NCI-H128 (cell line): ENCODE results near the gene TCF12.

Source experiments
- DNase-seq: peaks from one replicate; lab custom pipeline; 2025; ENCODE audit not compliant: unreplicated experiment; lab: John Stamatoyannopoulos, UW

TCF12 gene

DNA sequence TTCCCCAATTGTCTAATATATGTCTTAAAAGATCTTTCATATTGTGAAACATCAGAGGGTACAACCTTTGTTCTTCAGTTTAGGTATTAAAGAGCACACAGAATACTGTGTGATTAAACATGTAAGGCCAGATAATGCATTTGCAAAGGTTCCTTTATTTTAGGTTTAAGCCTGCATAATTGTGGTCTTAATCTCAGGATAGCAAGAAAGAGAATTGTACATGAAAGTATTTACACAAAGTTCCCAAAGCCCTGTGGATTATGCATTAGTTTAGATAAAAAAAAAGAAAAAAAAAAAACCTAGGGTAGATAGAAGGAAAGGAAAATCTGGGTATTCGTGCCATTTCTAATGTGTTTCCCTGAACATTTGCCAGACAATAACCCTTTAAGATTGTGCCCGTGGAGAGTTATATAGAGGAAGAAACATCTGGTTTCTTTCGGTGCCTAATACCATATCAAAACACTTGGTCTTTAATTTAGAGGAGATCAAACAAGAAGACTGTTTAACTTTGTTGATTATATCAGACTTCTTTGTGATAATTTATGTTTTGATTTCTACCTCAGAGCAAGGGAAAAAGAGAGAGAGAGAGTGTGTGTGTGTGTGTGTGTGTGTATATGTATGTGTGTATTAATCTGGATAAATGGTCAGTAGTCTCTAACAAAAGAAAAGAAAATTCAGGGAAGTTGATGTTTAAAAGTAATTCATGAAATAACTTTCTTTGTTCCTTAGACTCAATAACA is 318.3 kb downstream of the TCF12 start:
- no peak for DNase-seq

DNA sequence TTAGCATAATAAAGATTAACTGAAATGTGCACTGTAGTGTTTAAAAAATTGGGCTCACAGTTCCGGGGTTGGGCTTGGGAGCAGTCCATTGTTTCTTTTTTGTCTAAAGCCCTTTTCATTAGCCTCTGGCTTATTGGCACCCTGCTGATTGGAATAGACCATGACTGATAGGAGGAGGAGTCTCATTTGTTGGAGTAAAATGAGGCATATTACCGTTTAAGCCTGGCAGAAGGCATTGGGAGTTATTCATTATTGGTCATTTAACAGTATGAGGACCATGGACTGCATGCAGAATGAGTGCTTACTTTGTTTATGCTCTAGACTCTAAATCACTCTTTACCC is 318.8 kb downstream of the TCF12 start:
- no peak for DNase-seq

- DNase-seq, result no peak
These were observed 319.2 kb downstream of the TCF12 start for GRCh38 chr15:57237676-57238075.

- no peak for DNase-seq
These were observed 326.7 kb downstream of the TCF12 start for GRCh38 chr15:57245130-57245529.

- DNase-seq, result no peak
These were observed 327.3 kb downstream of the TCF12 start for GRCh38 chr15:57245714-57246113.

DNA sequence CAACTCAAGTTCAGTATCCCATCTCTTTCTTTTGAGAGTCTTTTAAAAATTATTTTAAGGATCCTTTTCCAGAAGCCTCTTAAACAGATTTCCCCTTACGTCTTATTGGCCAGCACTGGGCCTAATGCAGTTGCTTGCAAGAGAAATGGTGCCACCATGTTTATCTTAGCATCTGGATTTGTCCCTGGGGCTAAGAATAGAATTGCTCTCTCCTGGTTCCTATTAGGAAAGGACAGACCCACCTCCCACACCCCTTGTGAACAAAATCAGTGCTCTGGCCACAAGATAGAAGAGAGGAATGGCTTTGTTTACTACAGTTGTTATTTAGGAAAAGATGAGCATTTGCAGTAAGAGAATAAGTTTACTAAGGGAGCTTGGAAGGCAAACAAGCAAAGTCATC is 329.6 kb downstream of the TCF12 start:
- no peak for DNase-seq

DNA sequence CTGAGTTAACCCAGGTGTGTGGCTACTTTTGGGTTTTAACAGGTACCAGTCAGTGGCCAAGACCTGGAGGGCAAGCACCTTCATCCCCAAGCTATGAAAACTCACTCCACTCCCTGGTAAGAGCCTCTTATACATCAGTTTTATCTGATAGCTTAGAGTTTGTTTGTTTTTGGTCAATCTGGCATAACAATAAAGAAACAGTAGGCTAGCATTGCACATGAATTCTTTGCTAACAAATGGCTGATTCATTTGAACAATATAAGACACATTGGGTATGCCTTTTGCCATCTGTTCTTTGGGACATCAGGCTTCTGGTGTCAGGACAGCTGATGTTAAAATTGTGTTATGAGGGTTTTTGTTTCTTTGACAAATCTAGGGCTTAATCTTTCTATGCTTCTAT is 332.9 kb downstream of the TCF12 start:
- no peak for DNase-seq

DNA sequence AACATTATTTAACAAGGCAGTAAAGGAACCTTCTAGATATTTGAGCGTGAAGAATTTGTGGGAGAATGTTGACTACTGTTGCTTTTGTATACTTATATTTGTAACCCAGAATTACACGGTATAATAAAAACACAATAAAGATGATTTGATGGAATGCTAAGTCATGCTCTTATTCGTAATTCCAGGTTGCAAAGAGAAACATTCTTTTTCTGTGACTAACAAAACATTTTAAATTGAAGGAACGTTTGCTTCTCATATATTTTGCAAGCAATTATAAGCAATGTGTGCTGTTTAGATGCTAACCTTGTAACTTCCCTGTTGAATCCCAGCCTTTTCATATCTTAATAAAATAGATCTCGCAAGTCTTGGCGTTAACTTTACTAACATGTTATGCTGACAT is 333.5 kb downstream of the TCF12 start:
- no peak for DNase-seq

GRCh38 chr15:57253082-57253481 is 334.6 kb downstream of the TCF12 start:
- DNase-seq, result no peak

- no peak for DNase-seq
These were observed 335.1 kb downstream of the TCF12 start for GRCh38 chr15:57253500-57253899.

DNA sequence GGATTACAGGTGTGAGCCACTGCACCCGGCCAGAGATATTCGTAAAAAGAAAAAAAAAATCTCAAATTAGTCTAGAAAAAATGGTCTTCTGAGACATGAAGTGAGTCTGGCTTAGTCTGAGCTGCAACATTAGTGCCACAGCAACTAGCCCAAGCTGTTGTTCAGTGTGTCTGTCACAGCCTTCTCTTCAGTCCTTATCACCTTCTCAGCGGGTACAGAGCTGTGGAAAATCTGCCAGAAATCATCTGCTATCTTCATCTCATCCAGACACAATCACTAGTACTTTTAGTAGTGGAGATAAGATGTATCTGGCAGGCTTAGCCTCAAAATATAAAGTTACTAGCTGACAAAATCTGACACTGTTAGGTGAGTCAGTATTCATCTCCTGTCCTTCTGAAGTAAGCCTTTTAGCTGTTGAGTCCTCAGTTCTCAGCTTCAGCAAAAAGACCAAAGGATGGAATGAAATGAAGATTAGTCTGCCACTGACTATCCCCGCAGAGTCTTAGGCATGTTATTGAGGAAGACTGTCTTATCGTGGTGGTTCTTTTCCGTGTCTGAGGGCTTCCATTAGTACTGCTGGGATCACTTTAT is 337.4 kb downstream of the TCF12 start:
- DNase-seq, result no peak

GRCh38 chr15:57256939-57257338 is 338.5 kb downstream of the TCF12 start:
- DNase-seq, result no peak

DNA sequence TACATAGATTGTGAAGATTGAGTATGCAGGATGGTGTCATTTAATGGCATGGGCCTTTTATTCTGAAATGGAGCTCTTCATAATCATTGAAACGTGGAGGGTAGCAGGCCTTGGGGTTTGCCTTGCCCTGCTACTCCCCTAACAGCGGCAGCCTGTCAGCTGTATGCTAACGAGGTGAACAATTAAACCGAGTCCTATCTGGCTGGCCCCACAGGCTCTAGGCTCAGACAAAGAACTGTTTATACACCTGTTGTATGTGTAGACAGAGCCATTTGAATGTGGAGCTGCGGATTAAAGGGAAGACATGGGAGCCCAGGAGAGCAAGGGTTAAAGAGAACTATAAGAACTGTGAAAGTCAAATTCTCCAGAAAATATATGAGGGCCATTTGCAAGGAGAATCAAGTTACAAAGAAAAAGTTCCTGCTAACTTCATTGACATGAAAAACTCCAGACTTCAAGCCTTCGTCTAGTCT is 341.2 kb downstream of the TCF12 start:
- DNase-seq, result peak; percentile 81

GRCh38 chr15:57263520-57263919 is 345.1 kb downstream of the TCF12 start:
- no peak for DNase-seq

DNA sequence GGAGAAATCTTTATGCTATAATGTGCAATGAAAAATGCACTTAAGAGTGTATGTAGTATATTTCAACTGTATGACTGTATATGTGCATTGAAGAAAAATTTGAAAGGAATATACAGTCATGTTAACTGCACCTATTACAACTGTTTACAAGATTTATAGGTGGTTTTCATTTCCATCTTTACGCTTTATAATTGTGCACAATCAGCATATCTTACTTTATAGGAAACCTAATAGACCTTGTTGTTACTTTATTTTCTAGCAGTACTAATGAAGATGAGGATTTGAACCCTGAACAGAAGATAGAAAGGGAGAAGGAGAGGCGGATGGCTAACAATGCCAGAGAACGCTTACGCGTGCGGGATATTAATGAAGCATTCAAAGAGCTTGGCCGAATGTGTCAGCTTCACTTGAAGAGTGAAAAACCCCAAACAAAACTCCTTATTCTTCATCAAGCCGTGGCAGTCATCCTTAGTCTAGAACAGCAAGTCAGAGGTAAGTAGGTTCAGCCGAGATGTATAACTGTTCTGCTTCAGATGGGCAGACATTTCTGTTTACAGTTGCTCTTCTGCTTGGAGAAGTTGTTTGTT is 354.4 kb downstream of the TCF12 start:
- DNase-seq, result no peak

DNA sequence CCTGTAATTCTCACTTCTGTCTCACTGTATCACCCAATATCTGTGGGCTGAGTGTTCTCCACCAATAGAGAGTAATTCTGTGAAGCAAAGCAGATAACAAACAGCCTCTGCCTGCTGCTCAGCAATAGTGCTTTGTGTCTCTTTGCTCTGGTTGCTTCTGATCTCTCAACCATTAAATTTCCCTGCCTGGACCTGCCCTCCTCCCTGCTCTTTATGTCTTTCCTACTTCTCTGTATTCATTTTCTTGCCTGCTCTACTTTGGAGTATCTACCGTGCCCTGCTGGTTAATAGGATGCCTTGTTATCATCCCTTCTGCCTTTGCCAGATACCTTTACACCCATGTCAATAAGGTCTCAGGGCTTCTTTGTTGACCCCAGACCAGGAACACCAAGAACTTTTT is 355.0 kb downstream of the TCF12 start:
- DNase-seq, result no peak

- DNase-seq, result no peak
These were observed 360.0 kb downstream of the TCF12 start for GRCh38 chr15:57278439-57278838.

- no peak for DNase-seq
These were observed 362.0 kb downstream of the TCF12 start for GRCh38 chr15:57280464-57280863.

DNA sequence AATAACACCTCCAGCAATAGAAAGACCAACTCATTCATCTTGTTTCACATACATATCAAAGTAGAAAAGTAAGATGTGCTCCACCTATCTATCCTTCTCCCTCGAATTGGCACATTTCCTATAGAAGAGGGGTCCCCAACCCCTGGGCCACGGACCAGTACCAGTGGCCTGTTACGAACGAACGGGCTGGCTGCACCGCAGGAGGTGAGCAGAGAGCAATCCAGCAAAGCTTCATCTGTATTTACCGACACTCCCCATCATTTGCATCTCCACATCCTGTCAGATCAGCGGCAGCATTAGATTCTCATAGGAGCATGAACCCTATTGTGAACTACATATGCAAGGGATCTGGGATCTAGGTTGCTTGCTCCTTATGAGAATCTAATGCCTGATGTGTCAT is 362.9 kb downstream of the TCF12 start:
- no peak for DNase-seq

GRCh38 chr15:57282686-57283085 is 364.2 kb downstream of the TCF12 start:
- DNase-seq, result no peak

DNA sequence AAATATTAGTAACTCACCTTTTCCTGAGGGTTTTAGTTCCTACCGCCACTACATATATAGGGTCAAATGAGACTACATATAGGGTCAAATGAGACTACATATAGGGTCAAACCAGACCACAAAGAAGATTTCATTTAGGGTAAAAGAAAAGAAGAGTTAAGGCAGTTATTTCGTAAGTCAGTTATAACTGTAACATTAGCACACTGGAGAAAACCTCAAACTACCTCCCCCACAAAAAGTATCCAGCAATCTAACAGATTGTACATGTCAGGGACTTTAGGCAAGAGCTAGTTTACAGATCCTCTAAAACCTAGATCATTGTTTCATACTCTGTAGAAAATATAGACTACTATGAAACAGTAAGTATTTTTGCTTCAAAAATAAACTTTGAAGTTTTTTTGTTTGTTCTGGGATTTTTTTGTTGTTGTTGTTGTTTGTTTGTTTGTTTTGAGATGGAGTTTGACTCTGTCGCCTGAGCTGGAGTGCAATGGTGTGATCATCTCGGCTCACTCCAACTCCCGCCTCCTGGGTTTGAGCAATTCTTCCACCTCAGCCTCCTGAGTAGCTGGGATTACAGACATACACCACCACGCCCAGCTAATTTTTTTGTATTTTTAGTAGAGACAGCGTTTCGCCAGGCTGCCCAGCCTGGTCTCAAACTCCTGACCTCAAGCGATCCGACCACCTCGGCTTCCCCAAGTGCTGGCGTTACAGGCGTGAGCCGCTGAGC is 365.5 kb downstream of the TCF12 start:
- no peak for DNase-seq

DNA sequence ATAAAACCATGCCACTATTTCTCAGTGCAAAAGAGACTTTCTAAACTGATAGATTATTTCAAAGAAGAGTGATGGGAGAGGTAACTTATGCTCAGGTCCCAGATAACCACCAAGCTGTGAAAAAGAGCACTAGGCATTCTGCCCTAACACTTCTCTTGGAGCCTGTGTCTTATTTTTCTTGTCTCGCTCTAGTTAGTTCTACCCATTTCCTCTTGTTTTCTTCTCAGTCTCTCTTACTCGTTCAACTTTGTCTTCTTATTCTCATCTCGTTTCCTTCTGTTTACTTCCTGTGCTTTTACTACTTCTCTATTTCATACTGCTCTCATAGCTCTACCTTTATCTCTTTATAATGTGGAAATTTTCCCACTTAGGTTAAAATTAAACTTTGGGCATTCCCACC is 366.1 kb downstream of the TCF12 start:
- no peak for DNase-seq
